ENCODE results near the gene SNX32.
"Not testable (repeated sequence)": the region's sequence is repeated elsewhere in the genome, so short reads cannot be mapped to it uniquely, and the experiment has no call there.

SNX32 gene

DNA sequence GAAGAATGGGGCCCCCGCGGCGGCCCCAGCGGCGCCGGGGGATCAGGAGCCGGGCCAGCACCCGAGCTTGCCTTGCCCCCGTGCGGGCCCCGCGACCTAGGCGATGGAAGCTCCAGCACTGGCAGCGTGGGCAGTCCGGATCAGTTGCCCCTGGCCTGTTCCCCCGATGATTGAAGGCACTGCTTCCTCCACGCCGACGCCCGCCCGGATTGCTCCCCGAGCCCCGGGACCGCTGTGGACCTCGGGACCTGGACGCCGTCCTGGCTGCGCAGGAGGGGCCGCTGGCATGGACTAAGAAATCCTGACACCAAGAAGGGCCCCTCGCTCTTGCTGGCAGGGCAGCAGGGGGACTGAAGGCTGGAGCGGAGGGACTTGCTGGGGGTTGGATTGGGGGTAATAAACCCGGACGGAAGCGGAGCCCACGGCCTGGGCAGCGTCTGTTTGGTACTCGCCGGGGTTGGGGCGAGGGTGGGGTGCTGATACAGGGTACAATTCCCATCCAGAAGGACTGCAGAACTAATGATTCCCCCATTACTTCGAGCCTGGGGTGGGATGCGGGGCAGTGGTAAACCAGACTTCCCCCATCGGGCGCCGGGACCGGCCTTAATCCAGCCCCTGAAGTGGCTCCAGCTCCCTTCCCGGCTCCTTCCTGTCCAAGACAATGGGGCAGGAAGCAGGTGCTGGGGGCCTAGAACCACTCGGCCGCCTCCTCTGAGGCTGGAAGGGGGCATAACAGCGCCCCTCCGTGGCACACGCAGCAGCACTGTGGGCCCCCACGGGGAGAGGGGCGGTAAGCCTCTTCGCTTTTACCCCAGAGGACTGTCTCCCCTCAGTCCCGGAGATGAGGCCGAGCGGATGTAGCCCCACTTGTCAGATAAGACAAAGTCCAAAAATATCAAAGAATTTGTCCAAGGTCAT is 57.7 kb downstream of the SNX32 start:
- Histone ChIP-seq H4K20me1 (ENCODE audit: insufficient read depth) (no peaks in the 10 kb centered on the region), H3K4me2 (peak overlapping the region; percentile 95), H3K36me3 (ENCODE audit: insufficient read depth) (no peaks in the 10 kb centered on the region), H3K4me3 (IDR thresholded peaks at IDR 0.05; ENCODE audit: insufficient read depth, low read depth, low read length) (no peak overlapping the region), H3K27ac (peak overlapping the region; percentile 86), H3K4me1 (ENCODE audit: low read depth, poor library complexity, severe bottlenecking) (peaks cover 40% of the 10 kb centered on the region), H3K79me2 (ENCODE audit: insufficient read depth, low read depth) (peaks cover 25% of the 10 kb centered on the region), H3K27me3 (ENCODE audit: insufficient read depth, low read depth) (no peaks in the 10 kb centered on the region), H2AFZ (ENCODE audit: low read depth) (no peak overlapping the region), H3K9ac (peak overlapping the region; percentile 95)
- TF ChIP-seq, protein P1, sequence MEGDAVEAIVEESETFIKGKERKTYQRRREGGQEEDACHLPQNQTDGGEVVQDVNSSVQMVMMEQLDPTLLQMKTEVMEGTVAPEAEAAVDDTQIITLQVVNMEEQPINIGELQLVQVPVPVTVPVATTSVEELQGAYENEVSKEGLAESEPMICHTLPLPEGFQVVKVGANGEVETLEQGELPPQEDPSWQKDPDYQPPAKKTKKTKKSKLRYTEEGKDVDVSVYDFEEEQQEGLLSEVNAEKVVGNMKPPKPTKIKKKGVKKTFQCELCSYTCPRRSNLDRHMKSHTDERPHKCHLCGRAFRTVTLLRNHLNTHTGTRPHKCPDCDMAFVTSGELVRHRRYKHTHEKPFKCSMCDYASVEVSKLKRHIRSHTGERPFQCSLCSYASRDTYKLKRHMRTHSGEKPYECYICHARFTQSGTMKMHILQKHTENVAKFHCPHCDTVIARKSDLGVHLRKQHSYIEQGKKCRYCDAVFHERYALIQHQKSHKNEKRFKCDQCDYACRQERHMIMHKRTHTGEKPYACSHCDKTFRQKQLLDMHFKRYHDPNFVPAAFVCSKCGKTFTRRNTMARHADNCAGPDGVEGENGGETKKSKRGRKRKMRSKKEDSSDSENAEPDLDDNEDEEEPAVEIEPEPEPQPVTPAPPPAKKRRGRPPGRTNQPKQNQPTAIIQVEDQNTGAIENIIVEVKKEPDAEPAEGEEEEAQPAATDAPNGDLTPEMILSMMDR (conservative IDR thresholded peaks at IDR 0.05; ENCODE audit: low read depth, low read length): no peak

DNA sequence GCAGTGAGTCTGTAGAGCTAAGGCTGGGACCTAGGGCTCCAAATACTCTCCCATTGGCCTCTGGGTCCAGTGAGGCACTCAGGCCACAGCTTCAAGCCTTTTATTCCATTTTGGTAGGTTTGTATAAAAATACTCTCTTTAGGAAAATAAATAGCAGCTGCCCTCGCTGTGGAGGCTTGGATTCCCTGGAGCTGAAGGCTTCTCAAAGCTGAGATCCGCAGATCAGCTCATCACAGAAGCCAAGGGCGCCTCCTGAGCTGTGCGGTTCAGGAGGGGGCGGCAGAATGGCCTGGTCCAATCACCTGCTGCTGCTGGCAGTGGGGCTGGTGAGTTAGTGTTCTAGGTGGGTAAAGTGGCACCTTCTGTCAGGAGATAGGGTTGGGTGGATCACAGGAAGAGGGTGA is 58.4 kb downstream of the SNX32 start:
- H3K36me3 ChIP-seq (ENCODE audit: insufficient read depth): not testable (repeated sequence)
- Histone ChIP-seq H3K27ac (peak overlapping the region; percentile 86; the same call in 1 of the 2 replicates), H3K9ac (peak overlapping the region; percentile 95; the same call in 1 of the 2 replicates)

DNA sequence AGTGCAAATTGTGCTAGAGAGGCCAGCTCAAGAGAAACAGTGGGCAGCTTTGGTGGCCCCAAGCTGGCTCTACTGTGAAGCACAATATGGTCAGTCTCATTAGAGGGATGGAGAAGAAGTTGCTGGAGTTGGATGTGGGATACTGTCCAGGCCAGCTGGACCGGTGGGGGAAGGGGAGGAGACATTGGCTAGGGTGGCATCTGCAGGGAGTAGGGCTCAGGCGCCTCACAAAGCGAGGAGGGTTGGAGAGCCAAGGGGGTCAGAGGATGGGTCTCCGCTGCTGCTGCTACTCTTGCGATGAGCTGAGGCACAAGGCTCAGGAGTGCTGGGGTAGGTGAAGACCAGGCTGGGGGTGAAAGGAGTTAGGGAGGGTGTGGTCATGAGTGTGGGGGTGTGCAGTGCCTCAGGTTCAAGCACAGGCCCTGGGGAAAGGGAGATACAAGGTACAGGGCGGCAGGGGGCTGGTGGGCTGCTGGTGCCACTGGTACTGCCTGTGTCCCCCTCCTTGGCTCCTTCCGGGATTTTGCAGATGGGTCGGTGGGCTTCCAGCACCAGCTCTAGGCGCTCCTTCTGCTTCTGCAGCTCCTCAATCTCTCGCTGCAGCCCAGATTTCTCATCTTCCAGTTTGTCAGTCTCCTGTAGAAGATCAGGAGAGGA is 59.0 kb downstream of the SNX32 start:
- Histone ChIP-seq H3K9ac (no peak overlapping the region; the same call in 1 of the 2 replicates), H3K27ac (no peak overlapping the region), H3K27me3 (ENCODE audit: insufficient read depth, low read depth) (no peaks in the 10 kb centered on the region), H3K4me3 (IDR thresholded peaks at IDR 0.05; ENCODE audit: insufficient read depth, low read depth, low read length) (no peak overlapping the region), H3K4me1 (ENCODE audit: low read depth, poor library complexity, severe bottlenecking) (peaks cover 30% of the 10 kb centered on the region), H3K4me2 (peak overlapping the region; percentile 95; the same call in 1 of the 2 replicates), H3K79me2 (ENCODE audit: insufficient read depth, low read depth) (peaks cover 19% of the 10 kb centered on the region), H3K36me3 (ENCODE audit: insufficient read depth) (no peaks in the 10 kb centered on the region), H2AFZ (ENCODE audit: low read depth) (no peak overlapping the region), H4K20me1 (ENCODE audit: insufficient read depth) (no peaks in the 10 kb centered on the region)
- TF ChIP-seq, protein P1 (conservative IDR thresholded peaks at IDR 0.05; ENCODE audit: low read depth, low read length): no peak

More for the DNA sequence above, 58.4 kb downstream of the SNX32 start:
- H3K27me3 ChIP-seq (ENCODE audit: insufficient read depth, low read depth); H4K20me1 ChIP-seq (ENCODE audit: insufficient read depth); H2AFZ ChIP-seq (ENCODE audit: low read depth); H3K4me3 ChIP-seq (IDR thresholded peaks at IDR 0.05; ENCODE audit: insufficient read depth, low read depth, low read length): not testable (repeated sequence)
- H3K79me2 ChIP-seq (ENCODE audit: insufficient read depth, low read depth): peaks cover 25% of the 10 kb centered on the region
- H3K4me1 ChIP-seq (ENCODE audit: low read depth, poor library complexity, severe bottlenecking): peaks cover 36% of the 10 kb centered on the region
- peak overlapping the region; percentile 95 for H3K4me2 ChIP-seq

DNA sequence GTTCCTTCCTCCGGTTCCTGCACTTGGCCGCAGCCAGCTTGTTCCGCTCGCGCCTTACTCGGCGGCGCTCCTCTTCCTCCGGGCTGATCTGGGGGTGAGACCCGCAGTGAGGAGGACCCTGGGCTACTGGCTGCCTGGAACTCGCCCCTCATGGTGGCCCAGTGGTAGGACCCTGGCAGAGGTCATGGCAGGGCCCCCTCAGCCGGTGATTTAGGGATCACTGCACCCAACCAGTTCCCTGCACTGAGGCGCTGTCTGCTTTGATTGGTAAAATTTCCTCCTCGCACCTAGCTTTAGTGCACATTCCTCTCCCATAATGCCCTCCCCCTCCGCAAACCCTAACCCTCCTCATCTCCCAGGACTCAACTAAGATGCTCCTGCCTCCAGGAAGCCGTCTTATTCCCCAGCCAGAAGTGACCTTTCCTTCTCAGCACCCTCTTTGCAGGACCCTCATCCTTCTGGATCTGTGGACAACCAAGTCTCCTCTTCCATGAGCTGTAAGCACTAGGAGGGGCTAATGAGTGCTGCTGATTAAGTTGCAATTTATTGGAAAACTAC is 60.4 kb downstream of the SNX32 start:
- no peak overlapping the region for H3K27ac ChIP-seq
- H3K36me3 ChIP-seq (ENCODE audit: insufficient read depth): no peaks in the 10 kb centered on the region
- peaks cover 18% of the 10 kb centered on the region for H3K79me2 ChIP-seq (ENCODE audit: insufficient read depth, low read depth)
- no peak overlapping the region for H3K4me3 ChIP-seq (IDR thresholded peaks at IDR 0.05; ENCODE audit: insufficient read depth, low read depth, low read length)
- peaks cover 24% of the 10 kb centered on the region for H3K4me1 ChIP-seq (ENCODE audit: low read depth, poor library complexity, severe bottlenecking)
- no peaks in the 10 kb centered on the region for H4K20me1 ChIP-seq (ENCODE audit: insufficient read depth)
- H3K9ac ChIP-seq: no peak overlapping the region
- no peak overlapping the region for H3K4me2 ChIP-seq
- no peaks in the 10 kb centered on the region for H3K27me3 ChIP-seq (ENCODE audit: insufficient read depth, low read depth)
- TF ChIP-seq, protein P1 (conservative IDR thresholded peaks at IDR 0.05; ENCODE audit: low read depth, low read length): no peak
- H2AFZ ChIP-seq (ENCODE audit: low read depth): no peak overlapping the region

Data from KMS-11 (cell line).